GM23338 (cell line): Measurements from ENCODE around the gene SMIM13. TPM values are rescaled to one million over a fixed set of nuclear protein-coding genes. Genes with fewer than 3 reads are reported as not detected.

Source experiments
- ATAC-seq: fragments of 200-7000 bp; cut with Tn5 transposase; 3 replicates; pipeline ENCODE4 v1.9.1; 2020
- DNase-seq: peaks from one replicate; pipeline ENCODE4 v3.0.0-alpha.2; 2015; ENCODE audit warnings: low spot score
- H2AFZ ChIP-seq: fragments of 200-600 bp; sonication (generic); 2 replicates; pipeline ENCODE4 v1.8.0; 2016; ENCODE audit warnings: antibody characterized with exemption, mild to moderate bottlenecking, moderate library complexity
- H3F3A ChIP-seq: fragments of 200-600 bp; sonication (generic); replicated peaks from 2 replicates; pipeline ENCODE4 v1.8.0; 2017; ENCODE audit warnings: antibody characterized with exemption, mixed run types, low read depth
- H3K27ac ChIP-seq: fragments of 200-600 bp; sonication (generic); 2 replicates; pipeline ENCODE4 v1.6.1; 2016; ENCODE audit warnings: low read depth
- H3K27me3 ChIP-seq: fragments of 200-600 bp; sonication (generic); 2 replicates; pipeline ENCODE4 v1.8.0; 2016; ENCODE audit warnings: mild to moderate bottlenecking, mixed run types, moderate library complexity; ENCODE audit not compliant: insufficient read depth
- H3K36me3 ChIP-seq: fragments of 200-600 bp; sonication (generic); 2 replicates; pipeline ENCODE4 v1.8.0; 2016; ENCODE audit warnings: mild to moderate bottlenecking; ENCODE audit not compliant: insufficient read depth
- H3K4me1 ChIP-seq: fragments of 200-600 bp; sonication (generic); 2 replicates; pipeline ENCODE4 v1.8.0; 2016; ENCODE audit warnings: mild to moderate bottlenecking, moderate library complexity; ENCODE audit not compliant: insufficient read depth
- H3K4me2 ChIP-seq: fragments of 200-600 bp; sonication (generic); 2 replicates; pipeline ENCODE4 v1.7.1; 2017; ENCODE audit warnings: mixed run types
- H3K4me3 ChIP-seq: fragments of 200-600 bp; sonication (generic); 2 replicates; pipeline ENCODE4 v1.6.1; 2016; ENCODE audit warnings: mixed run types
- H3K79me2 ChIP-seq: fragments of 200-600 bp; sonication (generic); replicated peaks from 2 replicates; pipeline ENCODE4 v1.8.0; 2017; ENCODE audit warnings: mild to moderate bottlenecking; ENCODE audit not compliant: insufficient read depth
- H3K9me2 ChIP-seq: fragments of 200-600 bp; sonication (generic); 2 replicates; pipeline ENCODE4 v1.8.0; 2017; ENCODE audit not compliant: insufficient read depth
- H4K20me1 ChIP-seq: fragments of 200-600 bp; sonication (generic); replicated peaks from 2 replicates; pipeline ENCODE4 v1.8.0; 2017; ENCODE audit warnings: mild to moderate bottlenecking; ENCODE audit not compliant: insufficient read depth
- H3K27ac Mint-ChIP-seq: 2 replicates; pipeline ENCODE4 v1.8.0; 2020; ENCODE audit warnings: inconsistent platforms, mild to moderate bottlenecking, moderate library complexity, mixed read lengths
- H3K27me3 Mint-ChIP-seq: 3 replicates; pipeline ENCODE4 v1.8.0; 2022; ENCODE audit warnings: low read depth, mild to moderate bottlenecking, moderate library complexity, mixed read lengths, inconsistent platforms; ENCODE audit not compliant: insufficient read depth, poor library complexity
- H3K36me3 Mint-ChIP-seq: 3 replicates; pipeline ENCODE4 v1.8.0; 2021; ENCODE audit warnings: low read depth, mild to moderate bottlenecking, inconsistent platforms, moderate library complexity, mixed read lengths
- H3K4me1 Mint-ChIP-seq: 3 replicates; pipeline ENCODE4 v1.8.0; 2020; ENCODE audit warnings: mild to moderate bottlenecking, inconsistent platforms, mixed read lengths
- H3K4me3 Mint-ChIP-seq: 3 replicates; pipeline ENCODE4 v1.8.0; 2021; ENCODE audit warnings: moderate library complexity, mild to moderate bottlenecking, inconsistent platforms, mixed read lengths
- H3K9me3 Mint-ChIP-seq: 3 replicates; pipeline ENCODE4 v1.8.0; 2020; ENCODE audit warnings: moderate library complexity, mild to moderate bottlenecking, inconsistent platforms, mixed read lengths
- CREB1 ChIP-seq: fragments of 250-450 bp; sonication (Bioruptor Pico); IDR thresholded peaks from 2 replicates; pipeline ENCODE4 v1.5.0; 2020; ENCODE audit warnings: low read depth, mild to moderate bottlenecking, moderate library complexity
- EZH2phosphoT487 ChIP-seq: fragments of 200-600 bp; sonication (generic); IDR thresholded peaks from one replicate; pipeline ENCODE4 v1.8.1; 2018; ENCODE audit warnings: antibody characterized with exemption; ENCODE audit not compliant: unreplicated experiment
- JUNB ChIP-seq: IDR thresholded peaks from one replicate; pipeline ENCODE4 v1.6.1; 2016; ENCODE audit warnings: antibody characterized with exemption; ENCODE audit not compliant: unreplicated experiment
- NANOG ChIP-seq: IDR thresholded peaks from 2 replicates; pipeline ENCODE4 v1.6.1; 2016; ENCODE audit warnings: antibody characterized with exemption, borderline replicate concordance
- STAT1 ChIP-seq: IDR thresholded peaks from one replicate; pipeline ENCODE4 v1.6.1; 2016; ENCODE audit warnings: antibody characterized with exemption; ENCODE audit not compliant: unreplicated experiment
- ZNF114 ChIP-seq: fragments of 250-450 bp; sonication (Bioruptor Pico); IDR thresholded peaks from 2 replicates; pipeline ENCODE4 v1.5.0; 2020; ENCODE audit warnings: mild to moderate bottlenecking, moderate library complexity
- ZNF331 ChIP-seq: fragments of 250-450 bp; sonication (Bioruptor Pico); IDR thresholded peaks from 2 replicates; pipeline ENCODE4 v1.5.0; 2020; ENCODE audit warnings: low read depth, mild to moderate bottlenecking, moderate library complexity
- polyA plus RNA-seq: library from polyadenylated mRNA; unstranded; fragments of >200 nt; fragmentation: Nextera tagmentation; extraction: Ambion mirVana; gene quantifications from 2 replicates; pipeline ENCODE4 v1.2.1, GENCODE V29; 2016
- total RNA-seq: library from RNA; depleted of rRNA; stranded (reverse); fragments of >200 nt; shearing (Covaris generic); gene quantifications from 2 replicates; pipeline ENCODE4 v1.2.3, GENCODE V29; 2014
- TF ChIP-seq, protein P1 (sequence below), 2 experiments: fragments of 200-600 bp in 1 of 2; sonication (generic) in 1 of 2; conservative IDR thresholded peaks; 2 replicates each; pipeline versions ENCODE4 v1.5.1 to v1.6.1; 2016 to 2017; ENCODE audit warnings: antibody characterized with exemption in 2 of 2, low read depth in 2 of 2, mild to moderate bottlenecking in 2 of 2, moderate library complexity in 1 of 2
- TF ChIP-seq, protein P2 (sequence below): IDR thresholded peaks from one replicate; pipeline ENCODE4 v1.6.1; 2018; ENCODE audit warnings: antibody characterized with exemption; ENCODE audit not compliant: unreplicated experiment
- TF ChIP-seq, protein P3 (sequence below): IDR thresholded peaks from 2 replicates; pipeline ENCODE4 v1.6.1; 2016; ENCODE audit warnings: antibody characterized with exemption
- TF ChIP-seq, protein P4 (sequence below): fragments of 250-450 bp; sonication (Bioruptor Pico); IDR thresholded peaks from 2 replicates; pipeline ENCODE4 v1.5.0; 2020; ENCODE audit warnings: mild to moderate bottlenecking, moderate library complexity

Gene SMIM13
- total and polyA plus RNA-seq, 2 experiments from 2014 or later, result 7.2 to 12.7 TPM

DNA sequence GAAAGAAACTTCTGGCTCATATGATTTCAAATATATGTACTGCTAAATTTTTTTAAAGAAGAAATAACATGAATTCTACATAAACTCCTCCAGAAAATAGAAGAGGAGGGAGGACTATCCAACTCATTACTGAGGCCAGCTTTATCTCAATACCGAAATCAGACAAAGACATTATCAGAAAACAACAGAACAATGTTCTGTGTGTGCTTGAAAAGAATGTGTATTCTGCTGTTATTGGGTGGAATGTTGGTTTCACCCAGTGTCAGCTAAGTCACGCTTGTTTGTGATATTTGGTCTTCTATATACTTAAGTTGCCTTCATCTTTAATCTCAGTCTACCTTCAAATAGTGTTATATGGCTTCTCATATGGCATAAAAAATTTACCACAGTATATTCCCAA is 30.9 kb upstream of the SMIM13 start:
- H4K20me1 ChIP-seq, result no peaks in the 10 kb centered on the region
- H3K27me3 ChIP-seq, result no peaks in the 10 kb centered on the region
- H2AFZ ChIP-seq, result no peak overlapping the region
- no peaks in the 10 kb centered on the region for H3K9me2 ChIP-seq
- ATAC-seq (no peak), DNase-seq (no peak)
- H3K27ac ChIP-seq, result no peak overlapping the region
- H3K36me3 Mint-ChIP-seq, result no peaks in the 10 kb centered on the region
- no peak overlapping the region for H3K27ac Mint-ChIP-seq
- H3K4me3 Mint-ChIP-seq, result no peak overlapping the region
- no peaks in the 10 kb centered on the region for H3K79me2 ChIP-seq
- H3K4me3 ChIP-seq, result no peak overlapping the region
- no peaks in the 10 kb centered on the region for H3F3A ChIP-seq
- H3K27me3 Mint-ChIP-seq, result no peaks in the 10 kb centered on the region
- H3K4me1 Mint-ChIP-seq, result peaks cover 4% of the 10 kb centered on the region; the same call in 2 of the 3 replicates
- TF ChIP-seq NANOG (no peak), ZNF114 (CRISPR knock-in tag) (no peak), EZH2phosphoT487 (no peak), ZNF331 (CRISPR knock-in tag) (no peak), STAT1 (no peak), JUNB (no peak), CREB1 (no peak)
- TF ChIP-seq, protein P1, sequence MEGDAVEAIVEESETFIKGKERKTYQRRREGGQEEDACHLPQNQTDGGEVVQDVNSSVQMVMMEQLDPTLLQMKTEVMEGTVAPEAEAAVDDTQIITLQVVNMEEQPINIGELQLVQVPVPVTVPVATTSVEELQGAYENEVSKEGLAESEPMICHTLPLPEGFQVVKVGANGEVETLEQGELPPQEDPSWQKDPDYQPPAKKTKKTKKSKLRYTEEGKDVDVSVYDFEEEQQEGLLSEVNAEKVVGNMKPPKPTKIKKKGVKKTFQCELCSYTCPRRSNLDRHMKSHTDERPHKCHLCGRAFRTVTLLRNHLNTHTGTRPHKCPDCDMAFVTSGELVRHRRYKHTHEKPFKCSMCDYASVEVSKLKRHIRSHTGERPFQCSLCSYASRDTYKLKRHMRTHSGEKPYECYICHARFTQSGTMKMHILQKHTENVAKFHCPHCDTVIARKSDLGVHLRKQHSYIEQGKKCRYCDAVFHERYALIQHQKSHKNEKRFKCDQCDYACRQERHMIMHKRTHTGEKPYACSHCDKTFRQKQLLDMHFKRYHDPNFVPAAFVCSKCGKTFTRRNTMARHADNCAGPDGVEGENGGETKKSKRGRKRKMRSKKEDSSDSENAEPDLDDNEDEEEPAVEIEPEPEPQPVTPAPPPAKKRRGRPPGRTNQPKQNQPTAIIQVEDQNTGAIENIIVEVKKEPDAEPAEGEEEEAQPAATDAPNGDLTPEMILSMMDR (conservative IDR thresholded peaks at IDR 0.05; ENCODE audit: low read depth in 2 of 2), result no peak
- TF ChIP-seq, protein P2, sequence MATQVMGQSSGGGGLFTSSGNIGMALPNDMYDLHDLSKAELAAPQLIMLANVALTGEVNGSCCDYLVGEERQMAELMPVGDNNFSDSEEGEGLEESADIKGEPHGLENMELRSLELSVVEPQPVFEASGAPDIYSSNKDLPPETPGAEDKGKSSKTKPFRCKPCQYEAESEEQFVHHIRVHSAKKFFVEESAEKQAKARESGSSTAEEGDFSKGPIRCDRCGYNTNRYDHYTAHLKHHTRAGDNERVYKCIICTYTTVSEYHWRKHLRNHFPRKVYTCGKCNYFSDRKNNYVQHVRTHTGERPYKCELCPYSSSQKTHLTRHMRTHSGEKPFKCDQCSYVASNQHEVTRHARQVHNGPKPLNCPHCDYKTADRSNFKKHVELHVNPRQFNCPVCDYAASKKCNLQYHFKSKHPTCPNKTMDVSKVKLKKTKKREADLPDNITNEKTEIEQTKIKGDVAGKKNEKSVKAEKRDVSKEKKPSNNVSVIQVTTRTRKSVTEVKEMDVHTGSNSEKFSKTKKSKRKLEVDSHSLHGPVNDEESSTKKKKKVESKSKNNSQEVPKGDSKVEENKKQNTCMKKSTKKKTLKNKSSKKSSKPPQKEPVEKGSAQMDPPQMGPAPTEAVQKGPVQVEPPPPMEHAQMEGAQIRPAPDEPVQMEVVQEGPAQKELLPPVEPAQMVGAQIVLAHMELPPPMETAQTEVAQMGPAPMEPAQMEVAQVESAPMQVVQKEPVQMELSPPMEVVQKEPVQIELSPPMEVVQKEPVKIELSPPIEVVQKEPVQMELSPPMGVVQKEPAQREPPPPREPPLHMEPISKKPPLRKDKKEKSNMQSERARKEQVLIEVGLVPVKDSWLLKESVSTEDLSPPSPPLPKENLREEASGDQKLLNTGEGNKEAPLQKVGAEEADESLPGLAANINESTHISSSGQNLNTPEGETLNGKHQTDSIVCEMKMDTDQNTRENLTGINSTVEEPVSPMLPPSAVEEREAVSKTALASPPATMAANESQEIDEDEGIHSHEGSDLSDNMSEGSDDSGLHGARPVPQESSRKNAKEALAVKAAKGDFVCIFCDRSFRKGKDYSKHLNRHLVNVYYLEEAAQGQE, result no peak
- TF ChIP-seq, protein P3, sequence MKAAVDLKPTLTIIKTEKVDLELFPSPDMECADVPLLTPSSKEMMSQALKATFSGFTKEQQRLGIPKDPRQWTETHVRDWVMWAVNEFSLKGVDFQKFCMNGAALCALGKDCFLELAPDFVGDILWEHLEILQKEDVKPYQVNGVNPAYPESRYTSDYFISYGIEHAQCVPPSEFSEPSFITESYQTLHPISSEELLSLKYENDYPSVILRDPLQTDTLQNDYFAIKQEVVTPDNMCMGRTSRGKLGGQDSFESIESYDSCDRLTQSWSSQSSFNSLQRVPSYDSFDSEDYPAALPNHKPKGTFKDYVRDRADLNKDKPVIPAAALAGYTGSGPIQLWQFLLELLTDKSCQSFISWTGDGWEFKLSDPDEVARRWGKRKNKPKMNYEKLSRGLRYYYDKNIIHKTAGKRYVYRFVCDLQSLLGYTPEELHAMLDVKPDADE, result no peak
- TF ChIP-seq, protein P4, sequence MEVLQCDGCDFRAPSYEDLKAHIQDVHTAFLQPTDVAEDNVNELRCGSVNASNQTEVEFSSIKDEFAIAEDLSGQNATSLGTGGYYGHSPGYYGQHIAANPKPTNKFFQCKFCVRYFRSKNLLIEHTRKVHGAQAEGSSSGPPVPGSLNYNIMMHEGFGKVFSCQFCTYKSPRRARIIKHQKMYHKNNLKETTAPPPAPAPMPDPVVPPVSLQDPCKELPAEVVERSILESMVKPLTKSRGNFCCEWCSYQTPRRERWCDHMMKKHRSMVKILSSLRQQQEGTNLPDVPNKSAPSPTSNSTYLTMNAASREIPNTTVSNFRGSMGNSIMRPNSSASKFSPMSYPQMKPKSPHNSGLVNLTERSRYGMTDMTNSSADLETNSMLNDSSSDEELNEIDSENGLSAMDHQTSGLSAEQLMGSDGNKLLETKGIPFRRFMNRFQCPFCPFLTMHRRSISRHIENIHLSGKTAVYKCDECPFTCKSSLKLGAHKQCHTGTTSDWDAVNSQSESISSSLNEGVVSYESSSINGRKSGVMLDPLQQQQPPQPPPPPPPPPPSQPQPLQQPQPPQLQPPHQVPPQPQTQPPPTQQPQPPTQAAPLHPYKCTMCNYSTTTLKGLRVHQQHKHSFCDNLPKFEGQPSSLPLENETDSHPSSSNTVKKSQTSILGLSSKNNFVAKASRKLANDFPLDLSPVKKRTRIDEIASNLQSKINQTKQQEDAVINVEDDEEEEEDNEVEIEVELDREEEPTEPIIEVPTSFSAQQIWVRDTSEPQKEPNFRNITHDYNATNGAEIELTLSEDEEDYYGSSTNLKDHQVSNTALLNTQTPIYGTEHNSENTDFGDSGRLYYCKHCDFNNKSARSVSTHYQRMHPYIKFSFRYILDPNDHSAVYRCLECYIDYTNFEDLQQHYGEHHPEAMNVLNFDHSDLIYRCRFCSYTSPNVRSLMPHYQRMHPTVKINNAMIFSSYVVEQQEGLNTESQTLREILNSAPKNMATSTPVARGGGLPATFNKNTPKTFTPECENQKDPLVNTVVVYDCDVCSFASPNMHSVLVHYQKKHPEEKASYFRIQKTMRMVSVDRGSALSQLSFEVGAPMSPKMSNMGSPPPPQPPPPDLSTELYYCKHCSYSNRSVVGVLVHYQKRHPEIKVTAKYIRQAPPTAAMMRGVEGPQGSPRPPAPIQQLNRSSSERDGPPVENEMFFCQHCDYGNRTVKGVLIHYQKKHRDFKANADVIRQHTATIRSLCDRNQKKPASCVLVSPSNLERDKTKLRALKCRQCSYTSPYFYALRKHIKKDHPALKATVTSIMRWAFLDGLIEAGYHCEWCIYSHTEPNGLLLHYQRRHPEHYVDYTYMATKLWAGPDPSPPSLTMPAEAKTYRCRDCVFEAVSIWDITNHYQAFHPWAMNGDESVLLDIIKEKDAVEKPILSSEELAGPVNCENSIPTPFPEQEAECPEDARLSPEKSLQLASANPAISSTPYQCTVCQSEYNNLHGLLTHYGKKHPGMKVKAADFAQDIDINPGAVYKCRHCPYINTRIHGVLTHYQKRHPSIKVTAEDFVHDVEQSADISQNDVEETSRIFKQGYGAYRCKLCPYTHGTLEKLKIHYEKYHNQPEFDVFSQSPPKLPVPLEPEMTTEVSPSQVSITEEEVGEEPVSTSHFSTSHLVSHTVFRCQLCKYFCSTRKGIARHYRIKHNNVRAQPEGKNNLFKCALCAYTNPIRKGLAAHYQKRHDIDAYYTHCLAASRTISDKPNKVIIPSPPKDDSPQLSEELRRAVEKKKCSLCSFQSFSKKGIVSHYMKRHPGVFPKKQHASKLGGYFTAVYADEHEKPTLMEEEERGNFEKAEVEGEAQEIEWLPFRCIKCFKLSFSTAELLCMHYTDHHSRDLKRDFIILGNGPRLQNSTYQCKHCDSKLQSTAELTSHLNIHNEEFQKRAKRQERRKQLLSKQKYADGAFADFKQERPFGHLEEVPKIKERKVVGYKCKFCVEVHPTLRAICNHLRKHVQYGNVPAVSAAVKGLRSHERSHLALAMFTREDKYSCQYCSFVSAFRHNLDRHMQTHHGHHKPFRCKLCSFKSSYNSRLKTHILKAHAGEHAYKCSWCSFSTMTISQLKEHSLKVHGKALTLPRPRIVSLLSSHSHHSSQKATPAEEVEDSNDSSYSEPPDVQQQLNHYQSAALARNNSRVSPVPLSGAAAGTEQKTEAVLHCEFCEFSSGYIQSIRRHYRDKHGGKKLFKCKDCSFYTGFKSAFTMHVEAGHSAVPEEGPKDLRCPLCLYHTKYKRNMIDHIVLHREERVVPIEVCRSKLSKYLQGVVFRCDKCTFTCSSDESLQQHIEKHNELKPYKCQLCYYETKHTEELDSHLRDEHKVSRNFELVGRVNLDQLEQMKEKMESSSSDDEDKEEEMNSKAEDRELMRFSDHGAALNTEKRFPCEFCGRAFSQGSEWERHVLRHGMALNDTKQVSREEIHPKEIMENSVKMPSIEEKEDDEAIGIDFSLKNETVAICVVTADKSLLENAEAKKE (CRISPR knock-in tag), result no peak
- H3K36me3 ChIP-seq, result no peaks in the 10 kb centered on the region
- H3K9me3 Mint-ChIP-seq, result no peaks in the 10 kb centered on the region
- no peak overlapping the region for H3K4me2 ChIP-seq
- H3K4me1 ChIP-seq, result no peaks in the 10 kb centered on the region
